GM10266 (cell line): ENCODE results near the gene HLA-DQB2.
"Not testable (repeated sequence)": the region's sequence is repeated elsewhere in the genome, so short reads cannot be mapped to it uniquely, and the experiment has no call there.

Source experiments
- DNase-seq: peaks from one replicate; pipeline ENCODE4 v3.0.0; 2012; ENCODE audit errors: extremely low spot score
- CTCF ChIP-seq: IDR thresholded peaks from 2 replicates; pipeline ENCODE4 v1.5.1; 2012; ENCODE audit warnings: mild to moderate bottlenecking, low read depth; ENCODE audit not compliant: control insufficient read depth, insufficient read depth; ENCODE audit errors: missing control alignments

Gene HLA-DQB2

DNA sequence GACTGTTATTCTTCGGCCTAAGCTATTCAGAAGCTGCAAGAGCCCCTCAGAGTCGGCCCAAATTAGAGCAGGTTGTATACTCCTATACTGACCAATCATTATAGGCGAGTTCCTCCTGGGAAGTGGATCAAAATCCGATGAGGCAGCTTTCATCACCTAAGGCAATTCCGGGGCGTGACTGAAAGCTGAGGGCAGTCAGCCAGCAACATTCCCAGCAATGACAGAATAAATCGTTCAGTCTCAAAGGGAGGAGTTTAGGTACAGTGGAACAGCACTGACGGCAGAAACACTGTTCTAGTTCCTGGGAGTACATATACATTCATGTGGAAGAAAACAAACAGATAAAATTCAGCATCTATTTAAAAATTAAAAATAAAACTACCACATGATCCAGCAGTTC lies 10.8 kb downstream of the HLA-DQB2 start:
- TF ChIP-seq CTCF, result no peak
- no peak for DNase-seq

GRCh38 chr6:32745649-32746048 lies 17.7 kb downstream of the HLA-DQB2 start:
- DNase-seq, result not testable (repeated sequence)

DNA sequence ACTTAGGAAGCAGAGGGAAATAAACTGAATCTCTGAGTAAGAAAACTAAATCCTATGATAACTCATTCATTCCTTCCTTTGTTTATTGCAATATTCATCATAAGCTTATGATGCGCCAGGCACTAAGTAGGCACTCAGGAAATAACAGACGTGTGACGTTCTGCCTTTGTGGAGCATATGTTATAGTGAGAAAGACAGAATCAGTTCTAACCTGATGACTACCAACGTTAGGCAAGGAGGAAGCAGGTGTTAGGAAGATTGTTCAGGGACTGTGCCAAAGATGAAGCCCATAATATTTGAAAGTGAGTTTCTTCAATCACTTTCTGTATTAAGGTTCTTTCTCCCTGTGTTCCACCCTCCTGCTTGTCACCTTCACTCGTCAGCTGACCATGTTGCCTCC lies 18.6 kb downstream of the HLA-DQB2 start:
- no peak for DNase-seq
- TF ChIP-seq CTCF, result no peak

- DNase-seq, result no peak
These were observed 21.0 kb downstream of the HLA-DQB2 start for GRCh38 chr6:32742374-32742773.

GRCh38 chr6:32741031-32741960 lies 22.0 kb downstream of the HLA-DQB2 start, which contains the start of gene HLA-DQA2:
TSS of gene HLA-DQA2 (plus strand) at chr6:32741391. CDS start at chr6:32741444, 53 bp downstream.
- no peak for TF ChIP-seq CTCF
- no peak for DNase-seq

More at GRCh38 chr6:32742374-32742773, 21.0 kb downstream of the HLA-DQB2 start:
- no peak for TF ChIP-seq CTCF

GRCh38 chr6:32738126-32738525 lies 25.2 kb downstream of the HLA-DQB2 start:
- TF ChIP-seq CTCF, result no peak
- DNase-seq, result no peak

DNA sequence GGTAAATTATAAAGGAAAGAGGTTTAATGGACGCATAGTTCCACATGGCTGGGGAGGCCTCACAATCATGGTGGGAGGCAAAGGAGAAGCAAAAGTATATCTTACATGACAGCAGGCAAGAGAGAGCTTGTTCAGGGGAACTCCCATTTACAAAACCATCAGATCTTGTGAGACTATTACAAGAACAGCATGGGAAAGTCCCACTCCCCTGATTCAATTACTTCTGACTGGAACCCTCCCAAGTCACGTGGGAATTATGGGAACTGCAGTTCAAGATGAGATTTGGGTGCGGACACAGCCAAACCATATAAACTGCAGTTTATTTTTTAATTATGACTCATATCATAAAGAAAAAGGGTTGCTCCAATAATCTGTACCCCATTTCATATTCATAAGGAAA lies 44.5 kb downstream of the HLA-DQB2 start:
- no peak for TF ChIP-seq CTCF
- no peak for DNase-seq
